K562 (cell line): Measurements from ENCODE around the gene AKAP13. TPM values are rescaled to one million over a fixed set of nuclear protein-coding genes. Genes with fewer than 3 reads are reported as not detected.

Experiments used
- ATAC-seq: fragments of 200-7000 bp; cut with Tn5 transposase; 3 replicates; pipeline ENCODE4 v1.9.1; 2020; ENCODE audit warnings: moderate library complexity
- BruUV-seq: library from RNA; stranded (reverse); fragments of 400-500 nt; replicated peaks from 2 replicates; lab custom pipeline; 2021; lab: Mats Ljungman, UMichigan
- CTCF ChIA-PET: fragments of 300-600 bp; formaldehyde crosslinking; extraction: SDS; loops from one replicate; lab custom pipeline; 2021; ENCODE audit warnings: low intra/inter-chr PET ratio; lab: Yijun Ruan, JAX
- POLR2A ChIA-PET: fragments of 300-600, 350-650 bp; sonication (Branson Sonifier 250); formaldehyde crosslinking; extraction: SDS; loops from one replicate; lab custom pipeline; 2021; ENCODE audit warnings: antibody characterized with exemption, inconsistent platforms; lab: Yijun Ruan, JAX
- DNase-seq, 4 experiments: peaks; one replicate each; pipeline versions ENCODE4 v3.0.0 to v3.0.0-alpha.2; 2011 to 2018; ENCODE audit warnings: low spot score in 3 of 4, mixed read lengths in 3 of 4; ENCODE audit errors: extremely low read depth in 1 of 4
- FAIRE-seq: peaks from 2 replicates; lab custom pipeline; 2011; peaks lifted over from hg19 to GRCh38; lab: Jason Lieb, UNC
- H2AFZ ChIP-seq: 2 replicates; pipeline ENCODE4 v1.6.0; 2011; ENCODE audit warnings: low read depth, low read length, control low read depth, inconsistent platforms
- H3K27ac ChIP-seq: fragments of 200-600 bp; 3 replicates; pipeline ENCODE4 v1.8.0; 2011; ENCODE audit warnings: low read depth, mild to moderate bottlenecking, control low read depth, inconsistent platforms, low read length, moderate library complexity, mixed read lengths; ENCODE audit errors: extremely low read depth
- H3K27me3 ChIP-seq, 2 experiments: fragments of 300-600 bp in 1 of 2; 2 replicates in 1 of 2; 3 replicates in 1 of 2; pipeline versions ENCODE4 v1.6.0 to v1.8.0; 2011; ENCODE audit warnings: inconsistent platforms in 2 of 2, low read length in 2 of 2, mild to moderate bottlenecking in 1 of 2, mixed read lengths in 1 of 2, moderate library complexity in 1 of 2; ENCODE audit not compliant: control insufficient read depth in 2 of 2, insufficient read depth in 2 of 2
- H3K36me3 ChIP-seq: fragments of 300-600 bp; 3 replicates; pipeline ENCODE4 v1.8.0; 2011; ENCODE audit warnings: mild to moderate bottlenecking, low read length, inconsistent platforms; ENCODE audit not compliant: control insufficient read depth, insufficient read depth
- H3K4me1 ChIP-seq, 2 experiments: fragments of 200-600 bp in 1 of 2; replicated peaks in 1 of 2; 2 replicates in 1 of 2; 3 replicates in 1 of 2; pipeline versions ENCODE4 v1.5.1 to v1.8.0; 2011; ENCODE audit warnings: inconsistent platforms in 2 of 2, low read length in 2 of 2, mild to moderate bottlenecking in 1 of 2, mixed read lengths in 1 of 2, moderate library complexity in 1 of 2; ENCODE audit not compliant: control insufficient read depth in 2 of 2, insufficient read depth in 2 of 2
- H3K4me2 ChIP-seq: 2 replicates; pipeline ENCODE4 v1.6.1; 2011; ENCODE audit warnings: low read length, control low read depth, inconsistent platforms, mixed read lengths; ENCODE audit not compliant: insufficient read depth
- H3K4me3 ChIP-seq: fragments of 200-600 bp; sonication (generic), shearing (Covaris generic); 2 replicates; pipeline ENCODE4 v1.5.1; 2016; ENCODE audit warnings: control low read depth, inconsistent platforms
- H3K79me2 ChIP-seq: fragments of 200-600 bp; 3 replicates; pipeline ENCODE4 v1.8.0; 2011; ENCODE audit warnings: low read length, inconsistent platforms; ENCODE audit not compliant: control insufficient read depth, insufficient read depth
- H3K9ac ChIP-seq, 2 experiments: 2 replicates each; pipeline versions ENCODE4 v1.6.0 to v1.6.1; 2011; ENCODE audit warnings: low read depth in 2 of 2, low read length in 2 of 2, control low read depth in 1 of 2, inconsistent platforms in 1 of 2, mild to moderate bottlenecking in 1 of 2, mixed read lengths in 1 of 2; ENCODE audit not compliant: insufficient read depth in 1 of 2
- H3K9me1 ChIP-seq: one replicate; pipeline ENCODE4 v1.6.0; 2011; ENCODE audit warnings: inconsistent platforms, mild to moderate bottlenecking, low read length, moderate library complexity; ENCODE audit not compliant: control insufficient read depth, insufficient read depth
- H3K9me3 ChIP-seq: replicated peaks from 2 replicates; pipeline ENCODE4 v1.5.1; 2011; ENCODE audit warnings: low read depth, low read length, inconsistent platforms; ENCODE audit not compliant: control insufficient read depth, insufficient read depth
- H4K20me1 ChIP-seq: replicated peaks from 2 replicates; pipeline ENCODE4 v1.6.1; 2011; ENCODE audit warnings: low read length, inconsistent platforms, mixed read lengths; ENCODE audit not compliant: control insufficient read depth, insufficient read depth
- COPS2 ChIP-seq: fragments of 450-650 bp; conservative IDR thresholded peaks from 2 replicates; pipeline ENCODE4 v1.6.1; 2016; ENCODE audit warnings: mild to moderate bottlenecking, moderate library complexity
- HBP1 ChIP-seq: fragments of 450-650 bp; formaldehyde crosslinking; IDR thresholded peaks from 2 replicates; pipeline ENCODE4 v1.4.0; 2022; ENCODE audit warnings: missing genetic modification characterization
- HMGXB4 ChIP-seq: sonication (generic); formaldehyde crosslinking; IDR thresholded peaks from 2 replicates; pipeline ENCODE4 v1.8.1; 2023; ENCODE audit warnings: mild to moderate bottlenecking, missing genetic modification reagents
- IFI16 ChIP-seq: fragments of 250-450 bp; sonication (Bioruptor Pico); IDR thresholded peaks from 2 replicates; pipeline ENCODE4 v2.1.2; 2022; ENCODE audit warnings: mild to moderate bottlenecking, inconsistent platforms
- KLF16 ChIP-seq: IDR thresholded peaks from 2 replicates; pipeline ENCODE4 v1.6.1; 2016; ENCODE audit warnings: antibody characterized with exemption
- LARP7 ChIP-seq: fragments of 450-650 bp; IDR thresholded peaks from 2 replicates; pipeline ENCODE4 v1.6.1; 2016
- MCM3 ChIP-seq: fragments of 450-650 bp; IDR thresholded peaks from 2 replicates; pipeline ENCODE4 v1.6.1; 2016
- MCM5 ChIP-seq: fragments of 450-650 bp; IDR thresholded peaks from 2 replicates; pipeline ENCODE4 v1.6.1; 2016; ENCODE audit warnings: low read depth
- MITF ChIP-seq: IDR thresholded peaks from 2 replicates; pipeline ENCODE4 v1.6.1; 2014; ENCODE audit warnings: antibody characterized with exemption
- NELFE ChIP-seq: IDR thresholded peaks from 2 replicates; pipeline ENCODE4 v1.6.1; 2011; ENCODE audit warnings: mild to moderate bottlenecking; ENCODE audit not compliant: insufficient read depth, insufficient read length
- PHF21A ChIP-seq: fragments of 450-650 bp; IDR thresholded peaks from 2 replicates; pipeline ENCODE4 v1.6.1; 2017; ENCODE audit warnings: low read depth, borderline replicate concordance
- PYGO2 ChIP-seq: fragments of 450-650 bp; IDR thresholded peaks from 2 replicates; pipeline ENCODE4 v1.6.1; 2016; ENCODE audit warnings: mild to moderate bottlenecking, missing genetic modification characterization, moderate library complexity, missing compliant biosample characterization
- RBFOX2 ChIP-seq: fragments of 200-400 bp; formaldehyde crosslinking; IDR thresholded peaks from 2 replicates; pipeline ENCODE4 v1.6.1; 2017; ENCODE audit warnings: low read depth, mild to moderate bottlenecking, low read length, moderate library complexity
- RBM15 ChIP-seq: fragments of 200-400 bp; formaldehyde crosslinking; IDR thresholded peaks from 2 replicates; pipeline ENCODE4 v1.6.1; 2018; ENCODE audit warnings: mild to moderate bottlenecking, low read length, moderate library complexity; ENCODE audit not compliant: insufficient read depth
- SETDB1 ChIP-seq: IDR thresholded peaks from one replicate; pipeline ENCODE4 v1.6.1; 2012; ENCODE audit warnings: low read length, control low read depth, inconsistent platforms
- SNIP1 ChIP-seq: fragments of 450-650 bp; IDR thresholded peaks from 2 replicates; pipeline ENCODE4 v1.7.1; 2017; ENCODE audit warnings: low read depth, mild to moderate bottlenecking
- TRIM25 ChIP-seq: fragments of 450-650 bp; IDR thresholded peaks from 2 replicates; pipeline ENCODE4 v1.7.0; 2016; ENCODE audit warnings: borderline replicate concordance
- XRCC5 ChIP-seq: fragments of 200-400 bp; formaldehyde crosslinking; IDR thresholded peaks from 2 replicates; pipeline ENCODE4 v1.6.1; 2017; ENCODE audit warnings: low read depth, mild to moderate bottlenecking, low read length
- ZNF79 ChIP-seq: fragments of 250-450 bp; sonication (Bioruptor Pico); IDR thresholded peaks from 2 replicates; pipeline ENCODE4 v1.4.0; 2020; ENCODE audit warnings: low read depth, mild to moderate bottlenecking, moderate library complexity
- WGBS: fragments of 100-300 bp; shearing (Covaris generic); methylation state at CpG from one replicate; pipeline ENCODE4 v1.1.6; 2016; ENCODE audit warnings: low coverage, mixed read lengths; ENCODE audit not compliant: insufficient coverage; ENCODE audit errors: missing lambda C conversion rate; 5-methylcytosine and 5-hydroxymethylcytosine counted together
- in situ Hi-C: fragments of 300-500 bp; cut with MboI; formaldehyde crosslinking; loops from 4 replicates; pipeline ENCODE4 v1.15.0; 2018; ENCODE audit warnings: inconsistent platforms, mixed read lengths
- intact Hi-C: fragments of 100-400 bp; cut with micrococcal nuclease; formaldehyde crosslinking; loops from 2 replicates; pipeline ENCODE4 v1.14.2; 2022
- polyA plus RNA-seq, 8 experiments: library from polyadenylated mRNA; depleted of rRNA in 4 of 8; stranded (reverse) in 5 of 8; unstranded in 3 of 8; fragments of >200 nt; fragmentation: Nextera tagmentation in 2 of 8; fragmentation: Illumina TruSeq in 1 of 8; extraction: Ambion mirVana in 2 of 8; extraction: Trizol in 1 of 8; gene quantifications; 2 replicates each; pipeline versions ENCODE4 v1.2.1 to v1.2.3, GENCODE V29; 2011 to 2014; ENCODE audit warnings: inconsistent platforms in 1 of 8, missing spikeins in 1 of 8
- total RNA-seq, 7 experiments: library from RNA; depleted of rRNA in 6 of 7; stranded (reverse); fragments of >200 nt in 6 of 7; fragmentation: Illumina TruSeq in 2 of 7; extraction: Trizol in 2 of 7; gene quantifications; 2 replicates each; pipeline versions ENCODE4 v1.2.1 to v1.2.3, GENCODE V29; 2011 to 2021; ENCODE audit warnings: low replicate concordance in 1 of 7

The AKAP13 gene
- total and polyA plus RNA-seq, 9 of the 15 experiments (the other 6 are each of a cell fraction or from before 2014, with no cell fraction given): 0.03 to 1.7 (median 0.42) TPM

GRCh38 chr15:85340321-85340665, 40.1 kb upstream of the AKAP13 start:
- no peak for ATAC-seq
- no peaks in the 10 kb centered on the region for H3K4me1 ChIP-seq
- H3K27ac ChIP-seq: no peak overlapping the region
- no peak overlapping the region for H2AFZ ChIP-seq
- in situ Hi-C loops: no loop called here
- no peak overlapping the region for H3K4me3 ChIP-seq
- TF ChIP-seq PYGO2: no peak
- no peak for TF ChIP-seq IFI16 (CRISPR knock-in tag)
- TF ChIP-seq HMGXB4 (CRISPR knock-in tag): no peak
- TF ChIP-seq SNIP1: no peak
- TF ChIP-seq HBP1: no peak
- no peak for TF ChIP-seq ZNF79 (CRISPR knock-in tag)
- TF ChIP-seq TRIM25: no peak
- TF ChIP-seq NELFE: no peak
- no peak for TF ChIP-seq MITF
- TF ChIP-seq MCM5: no peak
- no peak for TF ChIP-seq SETDB1
- no peak for TF ChIP-seq LARP7
- no peak for TF ChIP-seq RBM15
- no peak for TF ChIP-seq PHF21A
- no peak for TF ChIP-seq XRCC5
- no peak for TF ChIP-seq COPS2
- TF ChIP-seq RBFOX2: no peak
- TF ChIP-seq MCM3: no peak
- no peak for TF ChIP-seq KLF16
- 0% methylated on average over 1 of the region's 1 CpG for WGBS
- no peak for FAIRE-seq
- no peak overlapping the region for H3K9ac ChIP-seq
- ChIA-PET POLR2A (no interaction called here), CTCF (no interaction called here)
- no peaks in the 10 kb centered on the region for H4K20me1 ChIP-seq
- no peak overlapping the region for H3K4me2 ChIP-seq
- no peaks in the 10 kb centered on the region for H3K79me2 ChIP-seq
- no peaks in the 10 kb centered on the region for H3K9me3 ChIP-seq
- H3K36me3 ChIP-seq: no peaks in the 10 kb centered on the region
- no TSS peak for BruUV-seq
- no peak for DNase-seq
- intact Hi-C loops: no loop called here
- H3K27me3 ChIP-seq: no peaks in the 10 kb centered on the region
- no peaks in the 10 kb centered on the region for H3K9me1 ChIP-seq
